ENCODE results near the gene FGD3.

DNA sequence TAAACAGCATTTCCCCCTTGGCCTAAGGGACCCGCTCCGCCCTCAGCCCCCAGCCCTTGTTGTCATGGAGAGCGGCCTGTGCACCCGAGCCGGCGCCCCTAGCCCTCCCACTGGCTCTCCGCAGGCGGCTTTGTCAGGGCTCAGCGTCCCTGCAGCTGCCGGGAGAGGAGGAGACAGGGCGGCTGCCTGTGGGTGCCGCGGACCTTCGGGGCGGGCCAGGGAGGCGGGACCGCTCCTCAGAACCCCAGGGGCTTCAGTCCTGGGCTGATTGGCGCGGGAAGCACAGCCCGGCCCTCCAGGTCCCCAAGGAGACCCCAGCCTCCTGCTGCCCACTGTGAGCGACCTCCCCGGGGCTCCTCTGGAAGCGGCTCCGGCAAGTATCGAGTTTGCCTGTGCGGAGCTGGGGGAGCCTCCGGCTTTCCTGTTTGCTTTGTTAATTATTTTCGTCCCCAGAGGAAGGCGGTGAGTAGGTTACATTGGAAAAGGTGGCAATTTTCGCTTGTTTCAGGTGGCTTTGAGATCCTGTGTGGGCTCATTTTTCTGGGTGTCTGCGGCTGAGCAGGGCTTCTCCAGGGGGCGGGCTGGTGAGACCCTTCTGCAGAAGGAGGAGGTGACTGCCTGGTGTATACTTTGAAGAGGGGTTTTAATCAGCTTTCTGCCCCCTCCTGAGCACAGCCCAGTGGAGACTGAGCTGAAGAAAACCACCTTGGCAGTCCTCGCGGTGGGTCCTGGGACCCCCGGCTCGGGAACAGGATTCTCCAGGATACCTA is at the start of gene FGD3:
- TF ChIP-seq FOXM1 (IDR thresholded peaks at IDR 0.05; ENCODE audit: borderline replicate concordance), result no peak
- no peak for TF ChIP-seq SUZ12 (IDR thresholded peaks at IDR 0.05)
- TF ChIP-seq FOXA1 (IDR thresholded peaks at IDR 0.05), result no peak
- TF ChIP-seq PKNOX1 (IDR thresholded peaks at IDR 0.05), result no peak
- no peak for TF ChIP-seq TARDBP (IDR thresholded peaks at IDR 0.05)
- no peak for TF ChIP-seq HDGF (IDR thresholded peaks at IDR 0.05; ENCODE audit: borderline replicate concordance)
- TF ChIP-seq BHLHE40 (IDR thresholded peaks at IDR 0.05; ENCODE audit: borderline replicate concordance), result no peak
- TF ChIP-seq FOXK2 (IDR thresholded peaks at IDR 0.05), result no peak
- TF ChIP-seq SP1 (IDR thresholded peaks at IDR 0.05), result no peak
- no peak for TF ChIP-seq ELF4 (IDR thresholded peaks at IDR 0.05)
- no peak for TF ChIP-seq CTBP1 (IDR thresholded peaks at IDR 0.05; ENCODE audit: borderline replicate concordance)
- TF ChIP-seq LEF1 (IDR thresholded peaks at IDR 0.05; ENCODE audit: borderline replicate concordance), result no peak
- TF ChIP-seq NFRKB (IDR thresholded peaks at IDR 0.05), result no peak
- no peak for TF ChIP-seq ARNT (IDR thresholded peaks at IDR 0.05)

Measured in HEK293T (cell line).